Thyroid gland (tissue), 4 donors: ENCODE measurements around the gene TNS3. TPM values are rescaled to one million over a fixed set of nuclear protein-coding genes. Genes with fewer than 3 reads are reported as not detected.

ENCODE experiments used
- DNase-seq, 2 donors: peaks; one replicate each; pipeline ENCODE4 v3.0.0-alpha.2; 2019
- H3K27ac ChIP-seq, 3 donors: fragments of 200-600 bp; sonication (generic); 1 replicate in 2 of 3; 2 replicates in 1 of 3; pipeline ENCODE4 v1.5.1; 2016 to 2019; ENCODE audit warnings: mild to moderate bottlenecking in 1 of 3, moderate library complexity in 1 of 3
- H3K27me3 ChIP-seq: fragments of 200-600 bp; sonication (generic); one replicate; pipeline ENCODE4 v1.5.1; 2019
- H3K36me3 ChIP-seq, 2 donors: fragments of 200-600 bp; sonication (generic); one replicate each; pipeline ENCODE4 v1.5.1; 2016 to 2019
- H3K4me1 ChIP-seq, 2 donors: fragments of 200-600 bp; sonication (generic); one replicate each; pipeline ENCODE4 v1.5.1; 2017 to 2019
- H3K4me3 ChIP-seq, 3 donors: fragments of 200-600 bp; sonication (generic); replicated peaks in 1 of 3; 1 replicate in 2 of 3; 2 replicates in 1 of 3; pipeline ENCODE4 v1.5.1; 2016; ENCODE audit warnings: mild to moderate bottlenecking in 1 of 3
- H3K9me3 ChIP-seq: fragments of 200-600 bp; sonication (generic); one replicate; pipeline ENCODE4 v1.5.1; 2017
- POLR2A ChIP-seq, 2 donors: fragments of 450-650 bp; IDR thresholded peaks; one replicate each; pipeline ENCODE4 v1.6.1; 2017; ENCODE audit warnings: antibody characterized with exemption in 2 of 2, mild to moderate bottlenecking in 2 of 2, moderate library complexity in 1 of 2
- WGBS, 2 donors: methylation state at CpG; one replicate each; pipeline ENCODE4 v1.1.5; 2017; 5-methylcytosine and 5-hydroxymethylcytosine counted together
- intact Hi-C: fragments of 100-400 bp; cut with DNase I; formaldehyde crosslinking; loops from one replicate; pipeline ENCODE4 v1.15.1; 2023
- total RNA-seq, 4 donors: library from RNA; depleted of rRNA; stranded (reverse); fragments of >200 nt; gene quantifications; one replicate each; pipeline ENCODE4 v1.2.3, GENCODE V29; 2016
- TF ChIP-seq, protein P1 (sequence below), 6 experiments: fragments of 200-600 bp in 3 of 6; fragments of 450-650 bp in 3 of 6; sonication (generic) in 3 of 6; IDR thresholded peaks; one replicate each; pipeline ENCODE4 v1.5.1; 2016 to 2019; ENCODE audit warnings: antibody characterized with exemption in 6 of 6, mild to moderate bottlenecking in 2 of 6, inconsistent platforms in 1 of 6, moderate library complexity in 1 of 6

Gene TNS3
- total RNA-seq, 4 donors from 2014 or later, result 65.8 to 93.0 (median 80.7) TPM

DNA sequence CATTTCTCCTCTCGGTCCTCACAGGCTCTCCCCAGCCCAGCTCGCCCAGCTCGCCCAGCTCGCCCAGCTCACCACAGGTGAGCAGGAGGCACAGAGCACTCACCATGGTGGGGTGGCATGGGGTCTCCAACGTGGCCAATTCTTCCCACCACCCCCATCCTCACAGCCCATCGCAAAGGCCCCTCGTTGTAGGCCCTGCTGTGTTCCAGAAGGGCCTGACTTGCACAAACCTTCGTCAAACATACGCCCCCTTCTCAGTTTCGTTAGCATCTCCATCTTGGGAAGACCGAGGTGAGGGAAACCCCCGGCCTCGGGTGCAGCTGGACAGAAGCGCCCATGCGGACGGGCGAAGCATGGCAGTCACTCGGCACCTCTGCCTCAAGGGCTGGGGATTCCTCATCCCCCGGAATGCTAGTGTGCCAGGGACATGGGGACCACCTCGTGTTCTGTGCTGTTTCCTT, 304.6 kb downstream of the TNS3 start:
- no peak for DNase-seq
- Histone ChIP-seq H3K4me3 (no peak overlapping the region), H3K36me3 (peaks cover 31 to 35% of the 10 kb centered on the region in 2 donors), H3K9me3 (no peaks in the 10 kb centered on the region), H3K4me1 (no peaks in the 10 kb centered on the region), H3K27me3 (no peaks in the 10 kb centered on the region), H3K27ac (no peak overlapping the region)
- TF ChIP-seq, protein P1, sequence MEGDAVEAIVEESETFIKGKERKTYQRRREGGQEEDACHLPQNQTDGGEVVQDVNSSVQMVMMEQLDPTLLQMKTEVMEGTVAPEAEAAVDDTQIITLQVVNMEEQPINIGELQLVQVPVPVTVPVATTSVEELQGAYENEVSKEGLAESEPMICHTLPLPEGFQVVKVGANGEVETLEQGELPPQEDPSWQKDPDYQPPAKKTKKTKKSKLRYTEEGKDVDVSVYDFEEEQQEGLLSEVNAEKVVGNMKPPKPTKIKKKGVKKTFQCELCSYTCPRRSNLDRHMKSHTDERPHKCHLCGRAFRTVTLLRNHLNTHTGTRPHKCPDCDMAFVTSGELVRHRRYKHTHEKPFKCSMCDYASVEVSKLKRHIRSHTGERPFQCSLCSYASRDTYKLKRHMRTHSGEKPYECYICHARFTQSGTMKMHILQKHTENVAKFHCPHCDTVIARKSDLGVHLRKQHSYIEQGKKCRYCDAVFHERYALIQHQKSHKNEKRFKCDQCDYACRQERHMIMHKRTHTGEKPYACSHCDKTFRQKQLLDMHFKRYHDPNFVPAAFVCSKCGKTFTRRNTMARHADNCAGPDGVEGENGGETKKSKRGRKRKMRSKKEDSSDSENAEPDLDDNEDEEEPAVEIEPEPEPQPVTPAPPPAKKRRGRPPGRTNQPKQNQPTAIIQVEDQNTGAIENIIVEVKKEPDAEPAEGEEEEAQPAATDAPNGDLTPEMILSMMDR (IDR thresholded peaks at IDR 0.05), result no peak
- no peak for TF ChIP-seq POLR2A (IDR thresholded peaks at IDR 0.05)
- WGBS, 2 donors, result 94 to 95% methylated on average over 19 to 20 of the region's 20 CpGs
- intact Hi-C loops, result no loop called here

DNA sequence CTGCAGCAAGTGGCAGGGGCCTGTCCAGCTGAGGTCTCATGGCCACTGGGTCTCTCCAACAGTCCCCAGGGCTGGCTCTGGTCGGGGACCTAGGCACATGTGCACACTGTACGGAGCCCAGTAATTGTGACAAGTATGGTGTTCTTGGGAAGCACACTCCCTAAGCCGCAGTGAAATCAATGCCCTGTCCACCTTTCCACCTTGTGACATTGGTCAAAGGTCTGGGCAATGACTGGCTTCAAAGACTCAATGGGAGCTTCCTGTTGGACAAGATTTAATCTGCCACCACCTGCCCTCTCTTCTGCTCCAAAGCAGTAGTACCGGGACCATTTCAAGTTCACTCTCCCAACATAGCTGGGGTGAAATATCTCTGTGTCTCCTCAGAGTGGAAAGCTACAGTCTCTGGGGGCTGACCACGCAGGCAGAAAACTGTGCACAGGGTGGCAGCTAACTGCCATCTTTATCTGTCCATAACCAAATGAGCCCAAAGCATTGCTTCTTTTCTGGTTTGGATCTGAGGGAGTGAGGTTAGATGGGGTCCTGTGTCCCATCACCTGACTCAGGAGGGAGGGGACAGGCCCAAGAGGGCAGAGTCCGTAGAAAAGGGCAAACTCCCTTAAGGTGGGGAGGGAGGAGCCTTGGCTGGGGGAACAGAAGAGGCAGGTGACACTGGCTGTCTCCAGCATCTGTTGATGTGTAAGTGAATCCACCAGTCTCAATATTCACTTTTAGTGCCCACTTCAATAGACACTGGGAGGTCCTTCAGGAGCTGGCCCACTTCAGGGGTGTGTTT, 307.7 kb downstream of the TNS3 start:
- H3K27me3 ChIP-seq, result no peaks in the 10 kb centered on the region
- no peak overlapping the region for H3K4me3 ChIP-seq
- H3K4me1 ChIP-seq, result no peaks in the 10 kb centered on the region
- H3K27ac ChIP-seq, result no peak overlapping the region
- no peaks in the 10 kb centered on the region for H3K9me3 ChIP-seq
- peaks cover 18 to 19% of the 10 kb centered on the region in 2 donors for H3K36me3 ChIP-seq
- DNase-seq, result no peak
- TF ChIP-seq POLR2A (IDR thresholded peaks at IDR 0.05), result no peak
- TF ChIP-seq, protein P1 (IDR thresholded peaks at IDR 0.05), result no peak
- intact Hi-C loops, result no loop called here
- 96 to 97% methylated on average over 6 of the region's 6 CpGs for WGBS, 2 donors

DNA sequence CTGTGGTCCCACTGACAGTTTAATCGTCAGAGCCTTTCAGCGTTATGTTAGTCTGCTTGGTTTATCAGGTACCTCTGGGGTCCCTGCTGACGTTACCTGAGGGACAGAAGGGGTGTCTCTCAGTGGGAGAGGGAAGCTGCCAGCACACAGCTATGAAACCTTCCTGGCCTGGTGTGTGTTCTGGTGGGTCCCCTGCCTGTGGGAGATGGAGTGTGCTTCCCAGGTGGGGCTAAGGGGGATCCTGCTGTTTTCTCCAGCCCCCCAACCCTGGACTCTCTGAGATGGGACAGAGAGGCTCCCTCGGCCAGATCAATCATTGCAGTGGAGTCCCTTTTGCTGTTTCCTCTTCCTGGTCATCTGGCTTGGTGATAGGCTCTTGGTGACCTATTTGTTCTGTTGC, 308.8 kb downstream of the TNS3 start:
- H3K27ac ChIP-seq, result no peak overlapping the region
- WGBS, 2 donors, result 95 to 97% methylated on average over 4 of the region's 4 CpGs
- H3K4me1 ChIP-seq, result no peaks in the 10 kb centered on the region
- intact Hi-C loops, result no loop called here
- no peak overlapping the region for H3K4me3 ChIP-seq
- H3K36me3 ChIP-seq, result peaks cover 13 to 19% of the 10 kb centered on the region in 2 donors
- H3K9me3 ChIP-seq, result no peaks in the 10 kb centered on the region
- TF ChIP-seq, protein P1 (IDR thresholded peaks at IDR 0.05), result no peak
- no peak for TF ChIP-seq POLR2A (IDR thresholded peaks at IDR 0.05)
- no peak for DNase-seq
- H3K27me3 ChIP-seq, result no peaks in the 10 kb centered on the region

DNA sequence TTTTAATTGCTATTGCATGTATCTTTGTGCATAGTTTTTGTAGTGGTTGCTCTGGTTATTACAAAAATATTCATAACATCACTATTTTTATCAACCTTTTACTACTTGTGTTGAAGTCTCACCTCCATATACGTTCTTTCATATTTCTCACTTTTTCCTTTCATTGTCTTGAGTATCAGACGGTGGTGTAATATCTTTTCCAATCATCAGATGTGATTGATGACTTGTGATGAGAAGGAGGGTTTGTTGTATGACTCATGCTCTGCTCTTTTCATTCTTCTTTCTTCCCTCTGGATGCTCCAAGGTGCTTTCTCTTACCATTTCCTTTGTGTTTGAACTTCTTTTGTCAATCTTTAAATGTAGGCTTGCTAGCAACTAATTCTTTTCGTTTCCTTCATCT, 310.2 kb downstream of the TNS3 start:
- Histone ChIP-seq H3K4me3 (no peak overlapping the region), H3K27me3 (no peaks in the 10 kb centered on the region), H3K4me1 (peaks cover 0 to under 1% of the 10 kb centered on the region in 2 donors), H3K9me3 (no peaks in the 10 kb centered on the region), H3K27ac (no peak overlapping the region), H3K36me3 (peaks cover 0 to 10% of the 10 kb centered on the region in 2 donors)
- intact Hi-C loops, result no loop called here
- 93 to 94% methylated on average over 3 of the region's 3 CpGs for WGBS, 2 donors
- DNase-seq, result no peak
- TF ChIP-seq, protein P1 (IDR thresholded peaks at IDR 0.05), result no peak
- TF ChIP-seq POLR2A (IDR thresholded peaks at IDR 0.05), result no peak
